Measurements from ENCODE around the gene RHBDL1.

GRCh38 chr16:660132-660458, 15.4 kb upstream of the RHBDL1 start:
- TF ChIP-seq POLR2A (IDR thresholded peaks at IDR 0.05) (no peak), CTCF (IDR thresholded peaks at IDR 0.05) (no peak)

All from esophagus squamous epithelium (tissue), 4 donors.